Measurements from ENCODE around the gene CCDC170. TPM values are rescaled to one million over a fixed set of nuclear protein-coding genes. Genes with fewer than 3 reads are reported as not detected.

CCDC170 gene
- total RNA-seq, 1 donor from 2014 or later: not detected

DNA sequence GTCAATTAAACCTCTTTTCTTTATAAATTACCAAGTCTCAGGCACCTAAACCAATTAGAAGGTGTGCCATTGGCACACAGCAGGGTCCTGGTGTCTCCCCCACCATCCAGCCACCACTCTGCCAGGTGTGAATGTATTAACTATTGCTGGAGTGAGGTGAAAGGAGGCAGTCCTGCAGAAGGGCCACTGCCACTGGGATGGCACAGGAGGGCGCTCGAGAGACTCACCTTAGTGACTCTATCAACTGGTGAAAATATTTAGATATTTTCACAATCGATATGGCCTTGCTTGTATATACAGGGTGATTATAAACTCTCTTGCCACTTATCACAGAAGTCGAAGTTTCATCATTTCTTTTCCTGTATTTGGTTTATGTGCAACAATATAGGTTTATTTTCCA lies 168.1 kb downstream of the CCDC170 start:
- H3K36me3 ChIP-seq (ENCODE audit: control insufficient read depth, insufficient read depth, low read length): no peaks in the 10 kb centered on the region
- no peaks in the 10 kb centered on the region for H3K27me3 ChIP-seq (ENCODE audit: control insufficient read depth, insufficient read depth, low read length)
- H3K4me3 ChIP-seq (ENCODE audit: low read depth, low read length): no peak overlapping the region
- DNase-seq (ENCODE audit: low read depth): no peak
- TF ChIP-seq, protein P1, sequence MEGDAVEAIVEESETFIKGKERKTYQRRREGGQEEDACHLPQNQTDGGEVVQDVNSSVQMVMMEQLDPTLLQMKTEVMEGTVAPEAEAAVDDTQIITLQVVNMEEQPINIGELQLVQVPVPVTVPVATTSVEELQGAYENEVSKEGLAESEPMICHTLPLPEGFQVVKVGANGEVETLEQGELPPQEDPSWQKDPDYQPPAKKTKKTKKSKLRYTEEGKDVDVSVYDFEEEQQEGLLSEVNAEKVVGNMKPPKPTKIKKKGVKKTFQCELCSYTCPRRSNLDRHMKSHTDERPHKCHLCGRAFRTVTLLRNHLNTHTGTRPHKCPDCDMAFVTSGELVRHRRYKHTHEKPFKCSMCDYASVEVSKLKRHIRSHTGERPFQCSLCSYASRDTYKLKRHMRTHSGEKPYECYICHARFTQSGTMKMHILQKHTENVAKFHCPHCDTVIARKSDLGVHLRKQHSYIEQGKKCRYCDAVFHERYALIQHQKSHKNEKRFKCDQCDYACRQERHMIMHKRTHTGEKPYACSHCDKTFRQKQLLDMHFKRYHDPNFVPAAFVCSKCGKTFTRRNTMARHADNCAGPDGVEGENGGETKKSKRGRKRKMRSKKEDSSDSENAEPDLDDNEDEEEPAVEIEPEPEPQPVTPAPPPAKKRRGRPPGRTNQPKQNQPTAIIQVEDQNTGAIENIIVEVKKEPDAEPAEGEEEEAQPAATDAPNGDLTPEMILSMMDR (IDR thresholded peaks at IDR 0.05; ENCODE audit: insufficient read depth, low read length, poor library complexity, severe bottlenecking): peak; percentile 7

DNA sequence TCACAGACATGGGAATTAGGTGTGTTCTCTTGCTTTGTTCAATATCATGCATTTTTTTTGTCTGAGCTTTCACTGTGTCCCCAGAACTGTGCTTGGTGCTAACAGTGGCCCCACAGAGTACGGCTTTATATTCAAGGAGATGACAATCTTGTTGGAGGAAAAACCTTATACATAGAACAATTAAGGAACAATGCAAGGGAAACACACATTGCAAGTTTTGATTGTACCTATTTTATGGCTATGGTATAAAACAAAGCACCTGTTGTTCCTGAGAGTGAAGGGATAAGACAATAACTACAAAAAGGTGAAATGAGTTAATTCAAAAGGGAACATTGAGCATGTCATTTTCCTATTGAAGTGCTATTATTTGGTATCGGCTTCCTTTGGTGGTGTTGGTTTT lies 169.7 kb downstream of the CCDC170 start:
- Histone ChIP-seq H3K36me3 (ENCODE audit: control insufficient read depth, insufficient read depth, low read length) (no peaks in the 10 kb centered on the region), H3K27me3 (ENCODE audit: control insufficient read depth, insufficient read depth, low read length) (no peaks in the 10 kb centered on the region), H3K4me3 (ENCODE audit: low read depth, low read length) (no peak overlapping the region)
- TF ChIP-seq, protein P1 (IDR thresholded peaks at IDR 0.05; ENCODE audit: insufficient read depth, low read length, poor library complexity, severe bottlenecking): no peak
- DNase-seq (ENCODE audit: low read depth): no peak

- TF ChIP-seq, protein P1 (IDR thresholded peaks at IDR 0.05; ENCODE audit: insufficient read depth, low read length, poor library complexity, severe bottlenecking): no peak
- no peak for DNase-seq (ENCODE audit: low read depth)
- no peaks in the 10 kb centered on the region for H3K27me3 ChIP-seq (ENCODE audit: control insufficient read depth, insufficient read depth, low read length)
- no peak overlapping the region for H3K4me3 ChIP-seq (ENCODE audit: low read depth, low read length)
- H3K36me3 ChIP-seq (ENCODE audit: control insufficient read depth, insufficient read depth, low read length): no peaks in the 10 kb centered on the region
These were observed 170.6 kb downstream of the CCDC170 start for GRCh38 chr6:151664390-151664789.

DNA sequence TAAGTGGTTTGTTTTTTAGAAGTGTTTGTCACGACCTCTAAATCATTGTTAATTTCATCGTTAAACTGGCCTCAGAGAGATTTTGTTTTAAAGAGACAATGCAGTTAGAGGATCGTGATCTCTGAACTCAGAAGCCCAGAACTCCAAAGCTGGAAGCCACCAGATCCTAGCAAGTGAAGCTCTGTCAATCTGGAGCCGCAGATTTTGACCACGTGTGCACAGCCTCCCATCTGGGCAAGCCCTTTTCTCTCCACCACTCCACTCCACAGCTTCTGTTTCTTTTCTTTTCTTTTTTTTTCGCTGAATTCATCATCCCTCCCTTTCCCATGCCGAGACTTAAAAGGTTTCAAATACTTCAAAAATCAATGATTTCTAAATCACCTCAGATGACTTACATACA lies 171.5 kb downstream of the CCDC170 start:
- no peak for DNase-seq (ENCODE audit: low read depth)
- Histone ChIP-seq H3K36me3 (ENCODE audit: control insufficient read depth, insufficient read depth, low read length) (no peaks in the 10 kb centered on the region), H3K27me3 (ENCODE audit: control insufficient read depth, insufficient read depth, low read length) (no peaks in the 10 kb centered on the region), H3K4me3 (ENCODE audit: low read depth, low read length) (no peak overlapping the region)
- TF ChIP-seq, protein P1 (IDR thresholded peaks at IDR 0.05; ENCODE audit: insufficient read depth, low read length, poor library complexity, severe bottlenecking): no peak

DNA sequence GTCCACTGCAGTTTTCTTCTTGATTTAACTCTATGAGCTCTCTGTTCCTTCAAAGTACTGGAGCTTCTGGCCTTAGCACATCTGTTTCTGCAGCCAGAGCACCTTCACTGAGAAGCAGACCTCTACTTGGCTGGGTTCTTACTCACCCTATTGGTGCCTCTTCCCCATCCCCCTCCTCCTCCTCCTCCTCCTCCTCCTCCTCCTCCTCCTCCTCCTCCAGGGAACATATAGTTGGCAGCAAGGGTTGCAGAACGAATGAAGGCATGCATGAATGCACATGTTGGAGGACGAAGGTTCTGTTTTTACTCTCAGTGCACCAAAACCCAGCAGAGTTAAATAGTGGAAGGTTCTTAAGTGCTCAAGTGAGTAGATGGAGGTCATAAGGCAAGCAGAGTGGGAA lies 172.7 kb downstream of the CCDC170 start:
- no peak for DNase-seq (ENCODE audit: low read depth)
- H3K27me3 ChIP-seq (ENCODE audit: control insufficient read depth, insufficient read depth, low read length): no peaks in the 10 kb centered on the region
- H3K36me3 ChIP-seq (ENCODE audit: control insufficient read depth, insufficient read depth, low read length): no peaks in the 10 kb centered on the region
- TF ChIP-seq, protein P1 (IDR thresholded peaks at IDR 0.05; ENCODE audit: insufficient read depth, low read length, poor library complexity, severe bottlenecking): no peak
- no peak overlapping the region for H3K4me3 ChIP-seq (ENCODE audit: low read depth, low read length)

DNA sequence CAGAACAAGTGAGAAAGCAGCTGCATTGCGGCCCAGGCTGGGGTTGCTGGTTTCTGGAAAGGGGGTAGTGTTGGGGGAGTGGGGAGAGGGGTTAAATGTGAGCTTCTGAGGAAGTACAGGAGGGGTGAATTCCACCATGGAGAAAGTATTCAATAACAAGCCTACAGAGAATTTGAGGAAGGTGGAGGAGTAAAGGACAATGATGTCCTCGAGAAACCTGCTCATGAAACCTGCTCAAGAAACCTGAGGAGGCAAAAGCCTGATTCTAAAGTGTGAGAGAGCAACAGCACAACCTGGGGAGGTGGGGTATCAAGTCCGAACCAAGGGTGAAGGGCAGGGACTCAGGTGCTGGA lies 175.4 kb downstream of the CCDC170 start:
- Histone ChIP-seq H3K36me3 (ENCODE audit: control insufficient read depth, insufficient read depth, low read length) (no peaks in the 10 kb centered on the region), H3K4me3 (ENCODE audit: low read depth, low read length) (no peak overlapping the region), H3K27me3 (ENCODE audit: control insufficient read depth, insufficient read depth, low read length) (no peaks in the 10 kb centered on the region)
- TF ChIP-seq, protein P1 (IDR thresholded peaks at IDR 0.05; ENCODE audit: insufficient read depth, low read length, poor library complexity, severe bottlenecking): no peak
- DNase-seq (ENCODE audit: low read depth): no peak
